HUES6 (cell line): ENCODE data around the gene NPHP4.

Experiments
- H3K27ac ChIP-seq: 2 replicates; pipeline ENCODE4 v1.7.0; 2013; ENCODE audit warnings: low read depth, mild to moderate bottlenecking, low read length, inconsistent platforms
- H3K27me3 ChIP-seq: 2 replicates; pipeline ENCODE4 v1.6.1; 2013; ENCODE audit warnings: low read length; ENCODE audit not compliant: control insufficient read depth, insufficient read depth
- H3K36me3 ChIP-seq: 2 replicates; pipeline ENCODE4 v1.6.1; 2013; ENCODE audit warnings: low read length; ENCODE audit not compliant: control insufficient read depth, insufficient read depth
- H3K4me1 ChIP-seq: 2 replicates; pipeline ENCODE4 v1.6.1; 2013; ENCODE audit warnings: low read length; ENCODE audit not compliant: control insufficient read depth, insufficient read depth
- H3K4me3 ChIP-seq: 2 replicates; pipeline ENCODE4 v1.5.1; 2013; ENCODE audit warnings: low read depth, low read length
- H3K9ac ChIP-seq: one replicate; pipeline ENCODE4 v1.6.1; 2013; ENCODE audit warnings: mild to moderate bottlenecking, low read length
- H3K9me3 ChIP-seq: 2 replicates; pipeline ENCODE4 v1.6.1; 2013; ENCODE audit warnings: low read depth, low read length; ENCODE audit not compliant: control insufficient read depth, insufficient read depth

The NPHP4 gene

DNA sequence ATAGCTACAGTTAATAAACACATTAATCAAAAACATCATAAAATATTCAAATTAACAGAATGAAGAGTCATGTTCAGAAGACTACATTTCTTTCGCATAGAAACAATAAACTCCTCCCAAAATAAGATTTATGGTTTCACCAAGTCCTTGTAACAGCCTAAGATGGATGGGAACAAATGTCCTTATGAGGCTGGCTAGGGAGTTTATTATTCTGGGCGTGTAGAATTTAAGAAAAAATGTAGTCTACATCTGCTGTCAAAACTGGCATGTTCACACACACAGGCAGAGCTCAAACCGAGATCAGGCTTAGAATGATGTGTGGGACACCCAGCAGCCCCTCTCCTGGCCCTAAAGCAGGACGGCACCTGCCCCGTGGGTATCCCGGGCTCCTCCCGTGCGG is 101.1 kb downstream of the NPHP4 start:
- H3K27ac ChIP-seq: no peak overlapping the region
- no peak overlapping the region for H3K9ac ChIP-seq
- no peaks in the 10 kb centered on the region for H3K36me3 ChIP-seq

DNA sequence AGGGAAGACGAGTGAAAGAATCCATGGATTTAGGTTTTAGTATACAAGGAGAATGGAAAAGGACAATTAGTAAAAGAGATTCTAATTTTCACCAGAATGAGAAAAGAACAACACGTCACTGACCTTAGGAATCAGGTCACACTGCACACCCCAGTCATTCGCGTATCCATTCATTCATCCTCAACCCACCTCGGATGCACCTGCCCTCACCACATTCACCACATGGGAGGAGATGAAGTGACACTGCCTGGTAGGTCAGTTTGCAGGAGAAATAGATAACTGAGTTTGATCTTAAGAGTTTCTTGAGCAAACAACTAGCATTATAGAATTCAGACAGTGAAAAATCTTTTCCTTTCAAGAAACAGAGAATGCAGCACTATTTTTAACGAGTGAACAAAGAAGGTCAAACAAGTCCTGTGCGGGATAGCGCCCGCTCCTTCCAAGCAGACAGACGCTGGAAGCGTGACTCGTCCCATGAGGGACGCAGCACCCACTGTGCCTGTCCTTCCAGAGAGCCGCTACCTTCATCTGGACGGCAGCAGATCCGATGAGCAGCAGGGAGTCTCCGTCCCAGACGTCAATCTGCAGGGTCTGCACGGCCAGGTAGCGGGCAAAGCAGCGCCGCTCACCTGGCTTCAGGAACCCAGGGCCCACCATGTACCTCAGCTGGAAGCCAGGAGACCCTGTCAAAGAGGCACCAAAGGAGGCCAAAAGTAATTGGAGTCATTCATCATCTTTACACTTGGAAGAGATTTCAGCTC is 101.7 kb downstream of the NPHP4 start:
- Histone ChIP-seq H3K27ac (no peak overlapping the region), H3K9ac (no peak overlapping the region), H3K4me3 (no peak overlapping the region), H3K9me3 (no peaks in the 10 kb centered on the region), H3K27me3 (no peaks in the 10 kb centered on the region), H3K36me3 (no peaks in the 10 kb centered on the region), H3K4me1 (peaks cover 2% of the 10 kb centered on the region; the same call in 1 of the 2 replicates)

More for the DNA sequence above, 101.1 kb downstream of the NPHP4 start:
- Histone ChIP-seq H3K4me1 (peaks cover 8% of the 10 kb centered on the region), H3K9me3 (no peaks in the 10 kb centered on the region), H3K27me3 (no peaks in the 10 kb centered on the region), H3K4me3 (no peak overlapping the region)

DNA sequence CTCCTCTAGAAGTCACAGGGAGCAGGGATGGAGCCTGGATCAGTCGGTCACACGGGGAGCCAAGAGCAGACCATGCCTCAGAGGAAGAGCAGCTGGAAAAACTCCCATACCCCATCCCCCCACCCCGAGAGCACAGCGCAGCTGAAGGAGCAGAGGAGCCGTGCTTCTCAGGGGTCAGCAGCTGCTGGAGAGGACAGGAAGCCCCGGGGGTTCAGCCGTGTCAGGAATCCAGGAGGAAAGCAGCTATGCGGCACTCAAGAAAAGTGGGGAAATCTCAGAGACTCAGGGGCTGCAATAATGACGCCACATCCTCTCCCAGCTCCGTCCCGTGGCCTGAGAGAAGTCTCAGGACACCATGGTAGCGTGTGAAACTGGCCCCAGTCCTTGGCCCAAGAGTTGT is 102.3 kb downstream of the NPHP4 start:
- H3K36me3 ChIP-seq: no peaks in the 10 kb centered on the region
- no peak overlapping the region for H3K27ac ChIP-seq
- H3K4me3 ChIP-seq: no peak overlapping the region
- no peaks in the 10 kb centered on the region for H3K9me3 ChIP-seq
- no peak overlapping the region for H3K9ac ChIP-seq
- H3K27me3 ChIP-seq: no peaks in the 10 kb centered on the region
- H3K4me1 ChIP-seq: no peaks in the 10 kb centered on the region; the same call in 1 of the 2 replicates

DNA sequence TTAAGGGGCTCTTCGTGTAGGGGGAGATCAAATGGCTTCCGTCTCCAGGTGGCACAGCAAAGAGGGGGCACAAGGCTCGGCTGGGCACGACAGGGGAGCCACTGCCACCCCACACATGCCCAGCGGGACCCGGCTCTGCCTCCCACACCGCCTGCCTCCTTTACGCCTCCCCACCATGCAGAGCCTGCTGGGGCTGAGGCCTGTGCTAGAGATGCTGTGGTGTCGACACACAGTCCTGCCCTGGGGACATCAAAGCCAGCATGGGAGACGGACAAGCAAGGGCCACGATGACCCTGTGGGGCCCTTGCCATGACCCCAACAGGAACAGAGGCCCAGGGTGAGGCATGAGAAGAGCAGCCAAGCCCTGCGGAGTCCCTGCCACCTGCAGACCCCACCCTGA is 102.8 kb downstream of the NPHP4 start:
- Histone ChIP-seq H3K27ac (no peak overlapping the region), H3K9ac (no peak overlapping the region), H3K27me3 (no peaks in the 10 kb centered on the region), H3K4me1 (no peaks in the 10 kb centered on the region; the same call in 1 of the 2 replicates), H3K36me3 (no peaks in the 10 kb centered on the region), H3K4me3 (no peak overlapping the region), H3K9me3 (no peaks in the 10 kb centered on the region)

DNA sequence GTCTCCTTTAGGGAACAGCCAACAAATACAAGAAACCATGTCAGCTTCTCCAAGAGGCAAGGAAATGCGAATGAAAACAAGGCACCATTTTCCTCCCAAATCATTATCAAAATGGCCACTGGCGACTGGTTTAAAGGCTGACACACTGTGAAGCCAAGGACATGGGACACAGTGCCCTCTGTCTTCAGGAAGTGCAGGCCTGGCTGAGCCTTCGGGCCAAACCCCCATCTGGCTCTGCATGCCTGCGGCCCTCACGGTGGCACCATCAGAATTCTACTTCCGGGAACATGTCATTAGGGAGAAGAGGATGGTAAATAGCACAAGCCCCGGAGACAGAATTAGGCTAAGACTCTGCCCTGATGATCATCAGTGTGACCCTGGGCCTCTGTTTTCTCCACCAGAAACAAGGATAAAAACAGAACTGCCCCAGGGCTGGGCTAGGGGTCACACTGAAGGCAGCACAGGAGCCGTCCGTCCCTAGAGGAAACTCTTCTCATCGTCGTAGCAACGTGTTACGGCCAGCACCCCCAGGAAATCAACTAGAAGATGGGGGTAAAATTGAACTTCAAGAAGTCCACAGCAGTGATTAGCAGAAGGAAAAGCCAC is 103.5 kb downstream of the NPHP4 start:
- Histone ChIP-seq H3K9ac (no peak overlapping the region), H3K9me3 (no peaks in the 10 kb centered on the region), H3K36me3 (0 out of 2 replicates have a peak, but pooled peaks cover under 1% of the 10 kb centered on the region), H3K4me3 (no peak overlapping the region), H3K4me1 (no peaks in the 10 kb centered on the region; the same call in 1 of the 2 replicates), H3K27me3 (no peaks in the 10 kb centered on the region), H3K27ac (no peak overlapping the region)

DNA sequence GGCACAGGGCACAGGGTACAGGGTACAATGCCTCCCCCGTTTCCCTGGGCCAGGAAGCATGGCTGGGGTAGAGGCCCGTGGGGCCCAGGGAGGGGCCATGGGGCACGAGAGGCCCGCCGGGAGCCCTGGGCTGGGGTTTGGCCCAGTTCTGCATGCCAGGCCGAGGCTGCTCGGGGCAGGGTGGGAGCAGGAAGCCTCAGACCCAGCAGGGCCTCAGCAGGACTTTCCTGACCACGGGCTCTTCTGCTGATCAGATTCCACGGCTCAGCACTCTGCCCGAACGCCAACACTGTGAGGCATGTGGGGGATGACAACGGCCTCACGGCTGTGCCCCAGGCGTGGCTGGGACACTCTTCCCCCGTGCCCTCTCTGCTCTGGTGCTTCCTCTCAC is 104.3 kb downstream of the NPHP4 start:
- no peak overlapping the region for H3K4me3 ChIP-seq
- H3K4me1 ChIP-seq: no peaks in the 10 kb centered on the region; the same call in 1 of the 2 replicates
- H3K36me3 ChIP-seq: peaks cover 7% of the 10 kb centered on the region; the same call in 1 of the 2 replicates
- H3K27ac ChIP-seq: 0 out of 2 replicates have a peak overlapping the region, but pooled peaks have one; percentile 23
- H3K27me3 ChIP-seq: no peaks in the 10 kb centered on the region
- H3K9me3 ChIP-seq: no peaks in the 10 kb centered on the region
- no peak overlapping the region for H3K9ac ChIP-seq

DNA sequence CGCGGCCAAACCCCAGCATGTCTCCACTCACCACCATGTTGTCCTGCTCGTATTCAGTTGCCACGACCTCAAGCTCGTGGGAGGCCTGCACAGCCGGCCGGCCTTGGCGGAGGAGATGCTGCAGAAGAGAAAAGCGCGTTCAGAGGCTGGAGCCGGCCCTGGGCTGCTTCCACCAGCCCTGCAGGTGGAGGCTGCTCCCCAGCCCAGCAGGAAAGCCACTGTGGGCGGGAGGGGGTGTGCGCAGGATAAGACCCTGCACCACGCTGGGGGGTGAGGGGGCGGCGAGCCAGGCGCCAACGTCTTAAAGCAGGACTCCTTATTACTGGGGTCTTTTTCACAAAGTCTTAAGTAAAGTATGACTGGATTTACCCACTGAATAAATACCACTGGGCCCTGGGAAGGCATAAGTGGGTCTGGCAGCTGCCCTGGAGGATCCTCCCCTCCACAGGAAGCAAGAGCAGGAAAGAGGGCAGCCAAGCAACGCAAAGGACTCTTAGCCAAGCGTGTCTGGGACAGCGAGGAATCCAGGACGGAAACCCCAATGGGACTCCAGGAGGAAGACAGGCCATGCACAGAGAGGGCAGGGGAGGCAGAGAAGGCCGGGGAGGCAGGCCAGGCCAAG is 104.8 kb downstream of the NPHP4 start:
- H3K27me3 ChIP-seq: no peaks in the 10 kb centered on the region
- no peak overlapping the region for H3K9ac ChIP-seq
- H3K9me3 ChIP-seq: no peaks in the 10 kb centered on the region
- H3K4me1 ChIP-seq: no peaks in the 10 kb centered on the region; the same call in 1 of the 2 replicates
- H3K36me3 ChIP-seq: peaks cover 7% of the 10 kb centered on the region; the same call in 1 of the 2 replicates
- no peak overlapping the region for H3K4me3 ChIP-seq
- 0 out of 2 replicates have a peak overlapping the region, but pooled peaks have one; percentile 23 for H3K27ac ChIP-seq

DNA sequence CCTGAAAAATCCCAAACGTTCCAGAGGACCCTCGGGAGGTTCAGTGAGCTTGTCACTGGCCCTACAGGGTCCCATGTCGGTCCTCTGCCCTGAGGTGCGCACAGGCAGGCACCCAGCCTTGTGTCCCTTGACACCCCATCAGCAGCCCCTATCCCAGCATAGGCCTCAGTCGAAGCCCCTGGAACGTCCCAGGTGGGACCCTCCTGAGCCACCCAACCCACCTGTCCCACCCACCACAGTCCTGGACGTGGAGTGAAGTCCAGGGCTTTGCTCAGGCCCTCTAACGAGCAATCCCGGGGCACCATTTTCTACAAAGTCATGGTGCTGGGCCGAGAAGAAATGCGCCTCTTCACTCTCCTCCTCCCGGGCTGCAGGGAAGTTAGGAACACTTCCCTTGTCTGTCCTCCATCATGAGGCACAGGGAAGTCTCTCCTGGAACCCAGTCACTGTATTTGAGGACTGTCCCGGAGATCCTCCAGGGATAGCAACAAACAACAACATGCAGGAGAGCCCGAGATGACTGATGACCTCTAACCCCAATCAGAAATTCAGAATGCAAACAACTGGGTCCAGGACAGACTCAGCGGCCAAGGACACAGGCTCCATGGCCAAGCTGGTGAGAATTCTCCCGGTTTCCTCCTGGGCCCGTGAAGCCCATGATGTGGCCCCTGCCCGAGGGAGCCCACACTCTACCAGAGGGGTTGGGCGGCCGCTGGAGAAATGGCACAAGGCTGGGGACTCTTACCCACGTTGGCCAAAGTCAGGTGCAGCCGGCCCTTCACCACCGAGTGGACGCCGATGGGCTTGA is 105.5 kb downstream of the NPHP4 start:
- Histone ChIP-seq H3K36me3 (peaks cover 8% of the 10 kb centered on the region), H3K9me3 (no peaks in the 10 kb centered on the region), H3K4me1 (no peaks in the 10 kb centered on the region; the same call in 1 of the 2 replicates), H3K27ac (no peak overlapping the region), H3K4me3 (no peak overlapping the region), H3K27me3 (no peaks in the 10 kb centered on the region), H3K9ac (no peak overlapping the region)

DNA sequence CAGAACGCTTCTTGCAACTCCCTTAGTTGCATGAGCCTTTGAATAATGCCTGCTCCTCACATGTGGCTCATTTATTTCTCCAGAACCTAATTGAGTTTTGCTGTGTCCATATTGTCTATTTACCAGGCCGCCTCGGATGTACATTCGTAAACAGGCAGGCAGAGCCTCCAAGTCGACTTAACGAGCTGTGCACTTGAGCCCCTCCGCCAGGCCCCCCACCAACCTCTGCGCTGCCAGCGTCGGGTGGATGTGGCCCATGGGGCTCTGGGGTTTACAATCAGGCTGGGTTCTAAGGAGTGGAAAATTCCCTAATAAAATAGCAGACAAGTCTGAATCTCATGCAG is 106.1 kb downstream of the NPHP4 start:
- Histone ChIP-seq H3K9me3 (no peaks in the 10 kb centered on the region), H3K36me3 (peaks cover 12% of the 10 kb centered on the region), H3K4me1 (no peaks in the 10 kb centered on the region; the same call in 1 of the 2 replicates), H3K27me3 (no peaks in the 10 kb centered on the region), H3K9ac (no peak overlapping the region), H3K27ac (no peak overlapping the region), H3K4me3 (no peak overlapping the region)

DNA sequence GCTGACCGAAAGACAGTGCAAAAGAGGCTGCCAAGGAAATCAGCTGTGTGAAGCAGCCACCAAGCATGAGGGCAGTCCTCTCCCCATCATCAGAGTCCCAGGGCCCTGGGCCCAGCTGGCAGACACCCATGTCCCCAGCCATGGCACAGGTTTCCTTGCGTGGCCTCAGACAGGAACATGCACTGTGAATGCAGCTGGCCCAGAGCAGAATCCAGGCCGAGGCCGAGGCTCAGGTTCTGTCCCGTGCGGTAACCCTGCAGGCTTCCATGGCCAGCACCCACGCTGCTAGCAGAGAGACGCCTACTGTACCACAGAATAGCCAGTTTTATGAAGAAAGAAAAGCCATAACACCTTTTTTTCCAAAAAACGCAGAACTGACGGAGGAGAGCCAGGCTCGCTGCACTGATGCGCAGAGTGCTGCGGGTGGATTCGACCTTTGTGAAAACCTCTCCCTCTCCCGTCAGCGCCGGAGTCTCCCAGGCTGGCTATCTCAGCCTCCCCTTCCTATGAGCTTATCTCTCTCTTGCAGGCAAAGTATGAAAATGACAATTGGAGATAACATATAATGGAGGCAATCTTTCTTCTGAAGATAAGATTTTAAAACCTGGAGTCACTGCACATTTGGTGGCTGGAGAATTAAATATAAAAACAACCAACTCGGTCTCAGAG is 106.6 kb downstream of the NPHP4 start:
- Histone ChIP-seq H3K27ac (no peak overlapping the region), H3K27me3 (no peaks in the 10 kb centered on the region), H3K4me3 (no peak overlapping the region), H3K36me3 (peaks cover 17% of the 10 kb centered on the region), H3K9me3 (no peaks in the 10 kb centered on the region), H3K4me1 (no peaks in the 10 kb centered on the region; the same call in 1 of the 2 replicates), H3K9ac (no peak overlapping the region)
